CD14-positive monocyte (primary cell): ENCODE results near the gene DCTN5. TPM values are rescaled to one million over a fixed set of nuclear protein-coding genes. Genes with fewer than 3 reads are reported as not detected.

Experiments
- DNase-seq, 3 donors: peaks; one replicate each; pipeline ENCODE4 v3.0.0-alpha.2; 2011 to 2022
- H2AFZ ChIP-seq: 2 replicates; pipeline ENCODE4 v1.6.0; 2012; ENCODE audit warnings: mild to moderate bottlenecking, low read depth, low read length, inconsistent platforms; ENCODE audit not compliant: insufficient read depth, poor library complexity, severe bottlenecking
- H3K27ac ChIP-seq, 2 donors: 1 replicate in 1 of 2; 2 replicates in 1 of 2; pipeline ENCODE4 v1.5.1; 2012 to 2013; ENCODE audit warnings: low read length in 2 of 2, control low read depth in 1 of 2, inconsistent platforms in 1 of 2, low read depth in 1 of 2, mild to moderate bottlenecking in 1 of 2
- H3K27me3 ChIP-seq, 2 donors: one replicate each; pipeline versions ENCODE4 v1.6.0 to v1.6.1; 2011 to 2013; ENCODE audit warnings: low read length in 2 of 2; ENCODE audit not compliant: control insufficient read depth in 2 of 2, insufficient read depth in 2 of 2
- H3K36me3 ChIP-seq, 2 donors: replicated peaks in 1 of 2; 1 replicate in 1 of 2; 2 replicates in 1 of 2; pipeline versions ENCODE4 v1.5.1 to v1.6.1; 2012 to 2013; ENCODE audit warnings: low read length in 2 of 2, control low read depth in 1 of 2, inconsistent platforms in 1 of 2, mild to moderate bottlenecking in 1 of 2; ENCODE audit not compliant: insufficient read depth in 2 of 2, control insufficient read depth in 1 of 2
- H3K4me1 ChIP-seq, 2 donors: 1 replicate in 1 of 2; 2 replicates in 1 of 2; pipeline versions ENCODE4 v1.5.1 to v1.6.1; 2012 to 2013; ENCODE audit warnings: low read length in 2 of 2, control low read depth in 1 of 2, inconsistent platforms in 1 of 2, mild to moderate bottlenecking in 1 of 2, moderate library complexity in 1 of 2; ENCODE audit not compliant: insufficient read depth in 2 of 2, control insufficient read depth in 1 of 2
- H3K4me2 ChIP-seq: replicated peaks from 2 replicates; pipeline ENCODE3; 2012; ENCODE audit warnings: low read length, moderate library complexity, mild to moderate bottlenecking; ENCODE audit not compliant: poor library complexity, severe bottlenecking; ENCODE audit errors: extremely low read depth
- H3K4me3 ChIP-seq, 3 experiments: fragments of 200-600 bp in 1 of 3; sonication (generic) in 1 of 3; replicated peaks in 1 of 3; 1 replicate in 2 of 3; 2 replicates in 1 of 3; pipeline ENCODE4 v1.5.1; 2011 to 2013; ENCODE audit warnings: low read length in 3 of 3, mild to moderate bottlenecking in 3 of 3, control low read depth in 2 of 3, low read depth in 2 of 3, inconsistent platforms in 1 of 3, moderate library complexity in 1 of 3
- H3K79me2 ChIP-seq: 2 replicates; pipeline ENCODE4 v1.6.0; 2012; ENCODE audit warnings: mild to moderate bottlenecking, control low read depth, inconsistent platforms, low read length, moderate library complexity; ENCODE audit not compliant: insufficient read depth
- H3K9ac ChIP-seq: 2 replicates; pipeline ENCODE4 v1.6.0; 2017; ENCODE audit warnings: low read length, mild to moderate bottlenecking; ENCODE audit not compliant: insufficient read depth, poor library complexity, severe bottlenecking
- H3K9me3 ChIP-seq, 2 donors: replicated peaks in 1 of 2; 1 replicate in 1 of 2; 2 replicates in 1 of 2; pipeline versions ENCODE4 v1.5.1 to v1.6.1; 2012 to 2013; ENCODE audit warnings: low read length in 2 of 2, control low read depth in 1 of 2; ENCODE audit not compliant: control insufficient read depth in 1 of 2, insufficient read depth in 1 of 2
- H4K20me1 ChIP-seq: 2 replicates; pipeline ENCODE4 v1.6.0; 2012; ENCODE audit warnings: mild to moderate bottlenecking, low read length, control low read depth, moderate library complexity; ENCODE audit not compliant: insufficient read depth
- H3K27ac Mint-ChIP-seq, 7 donors: one replicate each; pipeline ENCODE4 v1.8.0; 2020; ENCODE audit warnings: mild to moderate bottlenecking in 7 of 7, mixed read lengths in 7 of 7, moderate library complexity in 6 of 7, inconsistent platforms in 2 of 7
- H3K27me3 Mint-ChIP-seq, 3 donors: one replicate each; pipeline ENCODE4 v1.8.0; 2021 to 2022; ENCODE audit warnings: low read depth in 3 of 3, mild to moderate bottlenecking in 3 of 3, mixed read lengths in 3 of 3, moderate library complexity in 3 of 3, inconsistent platforms in 1 of 3
- H3K36me3 Mint-ChIP-seq, 2 donors: one replicate each; pipeline ENCODE4 v1.8.0; 2020; ENCODE audit warnings: mixed read lengths in 2 of 2, inconsistent platforms in 1 of 2, mild to moderate bottlenecking in 1 of 2
- H3K4me1 Mint-ChIP-seq: one replicate; pipeline ENCODE4 v1.8.0; 2020; ENCODE audit warnings: mild to moderate bottlenecking, mixed read lengths
- H3K4me3 Mint-ChIP-seq, 2 donors: one replicate each; pipeline ENCODE4 v1.8.0; 2020; ENCODE audit warnings: mild to moderate bottlenecking in 2 of 2, mixed read lengths in 2 of 2, moderate library complexity in 1 of 2
- H3K9me3 Mint-ChIP-seq, 7 donors: one replicate each; pipeline ENCODE4 v1.8.0; 2020 to 2022; ENCODE audit warnings: mixed read lengths in 7 of 7, mild to moderate bottlenecking in 6 of 7, moderate library complexity in 6 of 7, inconsistent platforms in 2 of 7
- CTCF ChIP-seq: fragments of 200-600 bp; IDR thresholded peaks from one replicate; pipeline ENCODE4 v1.8.0; 2022; ENCODE audit warnings: antibody characterized with exemption, mild to moderate bottlenecking
- WGBS: methylation state at CpG from one replicate; pipeline ENCODE4 v1.1.5; 2013; ENCODE audit warnings: missing lambda C conversion rate; ENCODE audit not compliant: insufficient coverage; 5-methylcytosine and 5-hydroxymethylcytosine counted together
- intact Hi-C, 2 donors: fragments of 100-400 bp; cut with micrococcal nuclease; formaldehyde crosslinking; loops; one replicate each; pipeline versions ENCODE4 v1.15.0 to v1.15.1; 2023
- polyA plus RNA-seq, 3 donors: library from polyadenylated mRNA; depleted of rRNA in 1 of 3; unstranded in 2 of 3; stranded (reverse) in 1 of 3; fragments of 300-500 nt in 2 of 3; fragments of >200 nt in 1 of 3; fragmentation: Illumina TruSeq in 2 of 3; gene quantifications; 1 replicate in 2 of 3; 2 replicates in 1 of 3; pipeline ENCODE4 v1.2.3, GENCODE V29; 2012 to 2021

Gene DCTN5
- polyA plus RNA-seq, 3 donors, result 29.3 to 54.3 (median 42.0) TPM

- Mint-ChIP-seq H3K36me3 (peaks cover 25 to 33% of the 10 kb centered on the region in 2 donors), H3K27ac (no peak overlapping the region), H3K4me1 (peaks cover 12% of the 10 kb centered on the region), H3K9me3 (no peaks in the 10 kb centered on the region), H3K27me3 (peaks cover 3 to 10% (median 6%) of the 10 kb centered on the region in 3 donors), H3K4me3 (peak overlapping the region; percentile 48 to 84)
- H3K79me2 ChIP-seq, result no peaks in the 10 kb centered on the region
- peak overlapping the region; percentile 73 for H2AFZ ChIP-seq
- intact Hi-C loops, result no loop called here
- no peaks in the 10 kb centered on the region for H4K20me1 ChIP-seq
- H3K4me1 ChIP-seq, result peaks cover 5 to 8% of the 10 kb centered on the region in 2 donors
- peak overlapping the region; percentile 48 for H3K4me2 ChIP-seq
- no peaks in the 10 kb centered on the region for H3K27me3 ChIP-seq
- H3K36me3 ChIP-seq, result peaks cover 18 to 32% of the 10 kb centered on the region in 2 donors
- H3K9me3 ChIP-seq, result no peaks in the 10 kb centered on the region
- 23% methylated on average over 29 of the region's 32 CpGs for WGBS
- H3K4me3 ChIP-seq, result peak overlapping the region in 1 of 3 experiments; percentile 51
- no peak for DNase-seq
- H3K27ac ChIP-seq, result no peak overlapping the region
- TF ChIP-seq CTCF, result no peak
- H3K9ac ChIP-seq, result peak overlapping the region; percentile 43
Measured at GRCh38 chr16:23694644-23695373, 53.5 kb downstream of the DCTN5 start.

DNA sequence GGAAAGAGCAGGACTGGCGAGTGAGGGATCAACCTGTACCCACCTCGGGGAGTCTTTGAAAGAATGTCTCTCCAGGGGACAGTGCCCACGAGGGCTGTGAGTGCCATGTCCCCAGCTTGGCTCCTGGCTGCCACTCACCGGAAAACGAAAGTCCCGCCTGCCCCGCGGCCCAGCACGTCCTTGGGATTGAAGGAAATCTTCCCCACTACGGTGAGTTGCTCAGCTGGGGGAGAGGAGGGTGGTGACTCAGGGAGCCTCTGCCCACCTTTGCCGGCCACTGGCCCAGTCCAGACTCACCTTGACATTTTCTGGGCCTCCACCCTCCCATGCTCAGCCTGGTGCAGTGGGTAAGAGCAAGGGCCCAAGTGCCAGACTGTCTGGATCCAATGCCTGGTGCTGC, 54.5 kb downstream of the DCTN5 start:
- Histone ChIP-seq H3K4me3 (no peak overlapping the region), H3K27ac (no peak overlapping the region), H3K9ac (no peak overlapping the region), H3K4me2 (no peak overlapping the region), H3K36me3 (peaks cover 9 to 22% of the 10 kb centered on the region in 2 donors), H4K20me1 (no peaks in the 10 kb centered on the region), H3K4me1 (peaks cover 5 to 8% of the 10 kb centered on the region in 2 donors), H3K9me3 (no peaks in the 10 kb centered on the region), H2AFZ (no peak overlapping the region), H3K27me3 (no peaks in the 10 kb centered on the region), H3K79me2 (no peaks in the 10 kb centered on the region)
- H3K27ac Mint-ChIP-seq, result no peak overlapping the region
- WGBS, result 82% methylated on average over 3 of the region's 11 CpGs
- H3K36me3 Mint-ChIP-seq, result peaks cover 16 to 23% of the 10 kb centered on the region in 2 donors
- H3K4me3 Mint-ChIP-seq, result no peak overlapping the region
- no peaks in the 10 kb centered on the region for H3K9me3 Mint-ChIP-seq
- TF ChIP-seq CTCF, result no peak
- peaks cover 12% of the 10 kb centered on the region for H3K4me1 Mint-ChIP-seq
- intact Hi-C loops, result no loop called here
- H3K27me3 Mint-ChIP-seq, result peaks cover 3 to 13% (median 6%) of the 10 kb centered on the region in 3 donors
- no peak for DNase-seq
